Endodermal cell (in vitro differentiated cells): ENCODE results near the gene TMEM30B. TPM values are rescaled to one million over a fixed set of nuclear protein-coding genes. Genes with fewer than 3 reads are reported as not detected.

ENCODE experiments used
- DNase-seq: peaks from one replicate; pipeline ENCODE4 v3.0.0-alpha.2; 2017
- H3K27ac ChIP-seq: 2 replicates; pipeline ENCODE4 v1.5.1; 2013; ENCODE audit warnings: mild to moderate bottlenecking, low read depth, low read length, moderate library complexity
- H3K27me3 ChIP-seq: 2 replicates; pipeline ENCODE4 v1.6.1; 2013; ENCODE audit warnings: mild to moderate bottlenecking, low read length, moderate library complexity; ENCODE audit not compliant: insufficient read depth, control insufficient read depth, poor library complexity, severe bottlenecking
- H3K36me3 ChIP-seq: 2 replicates; pipeline ENCODE4 v1.7.0; 2013; ENCODE audit warnings: mild to moderate bottlenecking, low read length, moderate library complexity; ENCODE audit not compliant: control insufficient read depth, insufficient read depth
- H3K4me1 ChIP-seq: one replicate; pipeline ENCODE4 v1.7.0; 2013; ENCODE audit warnings: low read length; ENCODE audit not compliant: control insufficient read depth, insufficient read depth
- H3K4me3 ChIP-seq: 2 replicates; pipeline ENCODE4 v1.5.1; 2013; ENCODE audit warnings: mild to moderate bottlenecking, low read length, moderate library complexity
- H3K9ac ChIP-seq: 2 replicates; pipeline ENCODE4 v1.6.1; 2013; ENCODE audit warnings: mild to moderate bottlenecking, low read length, moderate library complexity; ENCODE audit not compliant: poor library complexity, severe bottlenecking; ENCODE audit errors: extremely low read depth
- H3K9me3 ChIP-seq: 2 replicates; pipeline ENCODE4 v1.6.1; 2013; ENCODE audit warnings: mild to moderate bottlenecking, low read length, moderate library complexity; ENCODE audit not compliant: control insufficient read depth
- H3K27ac Mint-ChIP-seq: 2 replicates; pipeline ENCODE4 v1.8.0; 2020; ENCODE audit warnings: mixed read lengths
- H3K27me3 Mint-ChIP-seq: 2 replicates; pipeline ENCODE4 v1.8.0; 2021; ENCODE audit warnings: mild to moderate bottlenecking, mixed read lengths; ENCODE audit not compliant: insufficient read depth
- H3K36me3 Mint-ChIP-seq: 2 replicates; pipeline ENCODE4 v1.8.0; 2020; ENCODE audit warnings: low read depth, mixed read lengths
- H3K4me1 Mint-ChIP-seq: 2 replicates; pipeline ENCODE4 v1.8.0; 2020; ENCODE audit warnings: mixed read lengths
- H3K4me3 Mint-ChIP-seq: 2 replicates; pipeline ENCODE4 v1.8.0; 2020; ENCODE audit warnings: mild to moderate bottlenecking, moderate library complexity, mixed read lengths
- H3K9me3 Mint-ChIP-seq: 2 replicates; pipeline ENCODE4 v1.8.0; 2020; ENCODE audit warnings: mild to moderate bottlenecking, mixed read lengths
- WGBS, 2 experiments: methylation state at CpG; one replicate each; pipeline versions ENCODE4 v1.1.5 to v1.1.7; 2013; ENCODE audit warnings: missing lambda C conversion rate in 2 of 2, mixed read lengths in 1 of 2; ENCODE audit not compliant: insufficient coverage in 1 of 2, insufficient read length in 1 of 2; 5-methylcytosine and 5-hydroxymethylcytosine counted together
- total RNA-seq, 2 donors: library from RNA; stranded (reverse); fragmentation: NEBNext Ultra II Directional in 1 of 2; extraction: Animal tissue kit (Norgen Biotek cat#: 25700) in 1 of 2; gene quantifications; 2 replicates in 1 of 2; 3 replicates in 1 of 2; pipeline ENCODE4 v1.2.1, GENCODE V29; 2021
- TF ChIP-seq, protein P1 (sequence below): fragments of 200-600 bp; sonication (generic); conservative IDR thresholded peaks from 2 replicates; pipeline ENCODE4 v1.5.0; 2021; ENCODE audit warnings: antibody characterized with exemption, mild to moderate bottlenecking

TMEM30B gene
- total RNA-seq, 2 donors from 2014 or later: 10.1 to 11.4 TPM

DNA sequence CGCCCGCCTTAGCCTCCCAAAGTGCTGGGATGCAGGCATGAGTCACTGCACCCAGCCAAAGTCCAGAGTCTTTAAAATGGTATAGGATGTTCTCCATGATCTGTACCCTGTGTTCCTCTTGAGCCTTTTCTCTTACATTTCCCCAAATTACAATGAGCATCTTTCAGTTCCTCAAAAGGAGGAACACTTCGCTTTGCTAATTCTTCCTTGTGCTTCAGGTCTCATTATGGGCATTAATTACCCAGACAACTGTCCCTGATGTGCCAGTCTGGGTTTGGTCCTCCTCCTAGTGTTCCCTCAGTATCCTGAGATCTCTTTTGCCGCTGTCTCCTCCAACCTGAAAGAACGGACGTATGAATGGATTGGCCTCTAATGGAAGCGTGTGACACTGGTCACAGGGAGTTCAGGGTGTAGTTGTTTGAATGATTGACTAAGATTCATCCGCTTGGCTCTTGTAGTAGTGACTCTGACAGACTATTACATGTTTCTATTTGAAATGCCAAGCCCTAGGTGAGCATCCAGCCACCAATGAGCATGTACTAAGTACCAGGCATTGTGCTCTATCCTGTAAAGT, 48.4 kb upstream of the TMEM30B start:
- no peak overlapping the region for H3K4me3 ChIP-seq

DNA sequence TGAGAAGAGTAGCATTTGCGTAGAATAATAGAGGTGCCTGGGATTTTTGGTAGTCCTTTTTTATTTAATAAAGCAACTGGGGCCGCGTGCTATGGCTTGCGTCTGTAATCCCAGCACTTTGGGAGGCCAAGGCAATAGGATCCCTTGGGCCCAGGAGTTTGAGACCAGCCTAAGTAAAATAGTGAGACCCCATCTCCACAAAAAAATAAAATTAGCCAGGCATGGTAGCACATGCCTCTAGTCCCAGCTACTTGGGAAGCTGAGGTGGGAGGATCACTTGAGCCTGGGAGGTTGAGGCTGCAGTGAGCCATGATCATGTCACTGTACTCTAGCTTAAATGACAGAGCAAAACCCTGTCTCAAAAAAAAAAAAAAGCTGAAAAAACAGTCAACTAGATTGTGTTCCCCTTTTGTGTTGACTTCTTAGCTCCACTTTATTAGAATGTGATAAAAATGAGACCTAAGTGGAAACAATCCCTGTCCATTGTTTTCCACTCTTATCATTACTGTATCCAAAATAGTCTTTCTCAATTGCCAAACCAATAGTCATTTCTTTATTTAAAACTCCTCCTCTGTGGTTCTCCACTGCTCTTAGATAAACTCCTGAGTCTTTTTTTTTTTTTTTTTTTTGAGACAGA, 47.6 kb upstream of the TMEM30B start:
- Mint-ChIP-seq H3K4me3 (no peak overlapping the region), H3K27ac (no peak overlapping the region), H3K4me1 (peaks cover 12% of the 10 kb centered on the region), H3K27me3 (peaks cover 4% of the 10 kb centered on the region), H3K36me3 (peaks cover 2% of the 10 kb centered on the region), H3K9me3 (peaks cover 17% of the 10 kb centered on the region)
- Histone ChIP-seq H3K9ac (no peak overlapping the region), H3K36me3 (no peaks in the 10 kb centered on the region), H3K27ac (no peak overlapping the region), H3K4me1 (no peaks in the 10 kb centered on the region), H3K9me3 (peaks cover 15% of the 10 kb centered on the region), H3K4me3 (no peak overlapping the region), H3K27me3 (peaks cover 6% of the 10 kb centered on the region)
- WGBS, 2 experiments: 94 to 98% methylated on average over 4 of the region's 4 CpGs
- TF ChIP-seq, protein P1, sequence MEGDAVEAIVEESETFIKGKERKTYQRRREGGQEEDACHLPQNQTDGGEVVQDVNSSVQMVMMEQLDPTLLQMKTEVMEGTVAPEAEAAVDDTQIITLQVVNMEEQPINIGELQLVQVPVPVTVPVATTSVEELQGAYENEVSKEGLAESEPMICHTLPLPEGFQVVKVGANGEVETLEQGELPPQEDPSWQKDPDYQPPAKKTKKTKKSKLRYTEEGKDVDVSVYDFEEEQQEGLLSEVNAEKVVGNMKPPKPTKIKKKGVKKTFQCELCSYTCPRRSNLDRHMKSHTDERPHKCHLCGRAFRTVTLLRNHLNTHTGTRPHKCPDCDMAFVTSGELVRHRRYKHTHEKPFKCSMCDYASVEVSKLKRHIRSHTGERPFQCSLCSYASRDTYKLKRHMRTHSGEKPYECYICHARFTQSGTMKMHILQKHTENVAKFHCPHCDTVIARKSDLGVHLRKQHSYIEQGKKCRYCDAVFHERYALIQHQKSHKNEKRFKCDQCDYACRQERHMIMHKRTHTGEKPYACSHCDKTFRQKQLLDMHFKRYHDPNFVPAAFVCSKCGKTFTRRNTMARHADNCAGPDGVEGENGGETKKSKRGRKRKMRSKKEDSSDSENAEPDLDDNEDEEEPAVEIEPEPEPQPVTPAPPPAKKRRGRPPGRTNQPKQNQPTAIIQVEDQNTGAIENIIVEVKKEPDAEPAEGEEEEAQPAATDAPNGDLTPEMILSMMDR: no peak
- no peak for DNase-seq

More for the DNA sequence above, 48.4 kb upstream of the TMEM30B start:
- peaks cover 2% of the 10 kb centered on the region for H3K36me3 Mint-ChIP-seq
- H3K27me3 Mint-ChIP-seq: peaks cover 1% of the 10 kb centered on the region
- Histone ChIP-seq H3K9ac (no peak overlapping the region), H3K27me3 (no peaks in the 10 kb centered on the region), H3K36me3 (no peaks in the 10 kb centered on the region), H3K9me3 (peaks cover 15% of the 10 kb centered on the region), H3K27ac (no peak overlapping the region), H3K4me1 (no peaks in the 10 kb centered on the region)
- WGBS, 2 experiments: 75 to 89% methylated on average over 5 to 8 of the region's 8 CpGs
- TF ChIP-seq, protein P1: no peak
- no peak for DNase-seq
- H3K4me3 Mint-ChIP-seq: no peak overlapping the region
- H3K27ac Mint-ChIP-seq: no peak overlapping the region
- H3K4me1 Mint-ChIP-seq: peaks cover 17% of the 10 kb centered on the region
- peaks cover 17% of the 10 kb centered on the region for H3K9me3 Mint-ChIP-seq

DNA sequence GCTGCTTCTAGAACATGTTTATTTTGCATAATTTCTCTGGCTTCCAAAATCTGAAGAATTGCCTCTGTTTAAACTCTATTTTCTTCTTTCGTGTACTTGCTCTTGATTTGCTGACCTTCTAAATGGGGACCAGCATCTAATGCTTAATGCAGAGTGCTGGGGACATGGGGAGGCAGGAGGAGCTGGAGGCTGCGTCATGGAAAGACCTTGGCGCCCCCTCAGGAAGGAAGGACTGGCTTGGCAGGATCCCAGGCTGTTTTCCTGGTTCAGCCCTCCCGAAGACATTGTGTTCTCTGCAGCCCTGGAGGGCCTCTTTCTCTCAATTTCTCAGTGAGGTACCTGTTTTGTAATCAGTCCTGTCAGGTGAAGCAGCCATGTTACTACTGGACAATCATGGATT, 45.7 kb upstream of the TMEM30B start:
- H3K27ac ChIP-seq: no peak overlapping the region
- Mint-ChIP-seq H3K9me3 (peaks cover 17% of the 10 kb centered on the region), H3K27me3 (peaks cover 21% of the 10 kb centered on the region), H3K27ac (no peak overlapping the region), H3K36me3 (peaks cover 2% of the 10 kb centered on the region), H3K4me3 (no peak overlapping the region), H3K4me1 (peaks cover 21% of the 10 kb centered on the region)
- H3K36me3 ChIP-seq: no peaks in the 10 kb centered on the region
- peaks cover 15% of the 10 kb centered on the region for H3K9me3 ChIP-seq
- DNase-seq: peak; percentile 68
- TF ChIP-seq, protein P1: peak; percentile 27
- 64 to 85% methylated on average over 4 of the region's 4 CpGs for WGBS, 2 experiments
- no peak overlapping the region for H3K9ac ChIP-seq
- no peak overlapping the region for H3K4me3 ChIP-seq
- H3K27me3 ChIP-seq: peaks cover 25% of the 10 kb centered on the region
- H3K4me1 ChIP-seq: no peaks in the 10 kb centered on the region
